ENCODE measurements around the gene MIOX. TPM values are rescaled to one million over a fixed set of nuclear protein-coding genes. Genes with fewer than 3 reads are reported as not detected.

The MIOX gene
- total and polyA plus RNA-seq, 10 of the 15 experiments (the other 5 are each of a cell fraction or from before 2014, with no cell fraction given): 0.10 to 0.31 TPM; not detected in 8

DNA sequence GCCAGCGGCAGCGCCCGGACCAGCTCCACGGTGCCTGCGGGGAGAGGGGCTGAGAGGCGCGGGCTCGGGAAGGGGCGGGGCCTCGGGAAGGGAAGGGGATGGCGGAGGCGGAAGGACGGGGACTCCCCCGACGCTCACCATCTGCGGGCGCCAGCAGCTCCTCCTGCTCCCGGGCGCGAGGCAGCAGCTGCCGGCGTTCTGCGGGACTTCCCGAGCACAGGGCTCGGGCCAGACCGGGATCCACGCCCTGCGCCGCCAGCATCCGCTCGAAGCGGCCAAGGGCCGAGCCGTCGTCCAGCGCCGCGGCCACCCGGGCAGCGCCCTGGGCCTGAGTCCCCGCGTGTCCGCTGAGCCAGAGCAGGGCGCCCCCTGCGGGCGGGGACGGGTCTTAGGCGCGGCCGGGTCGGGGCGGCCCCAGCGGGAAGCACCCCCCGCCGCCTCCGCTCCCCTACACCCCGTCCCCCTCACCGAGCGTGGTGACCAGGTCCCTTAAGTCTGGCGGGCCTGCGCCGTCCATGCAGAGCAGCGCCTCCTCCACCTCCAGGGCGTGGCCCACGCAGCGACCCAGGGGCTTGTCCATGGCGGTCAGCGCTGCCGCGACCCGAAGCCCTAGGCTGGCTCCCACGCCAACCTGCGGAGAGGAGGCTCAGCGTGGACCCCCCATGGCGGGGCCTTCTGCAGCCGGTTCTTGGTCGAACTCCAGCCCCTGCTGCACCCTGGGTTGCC, 39.6 kb downstream of the MIOX start (continued):
- TF ChIP-seq, protein P1, sequence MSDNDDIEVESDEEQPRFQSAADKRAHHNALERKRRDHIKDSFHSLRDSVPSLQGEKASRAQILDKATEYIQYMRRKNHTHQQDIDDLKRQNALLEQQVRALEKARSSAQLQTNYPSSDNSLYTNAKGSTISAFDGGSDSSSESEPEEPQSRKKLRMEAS (IDR thresholded peaks at IDR 0.05; ENCODE audit: low read depth, low read length): peak; percentile 78
- TF ChIP-seq, protein P2, sequence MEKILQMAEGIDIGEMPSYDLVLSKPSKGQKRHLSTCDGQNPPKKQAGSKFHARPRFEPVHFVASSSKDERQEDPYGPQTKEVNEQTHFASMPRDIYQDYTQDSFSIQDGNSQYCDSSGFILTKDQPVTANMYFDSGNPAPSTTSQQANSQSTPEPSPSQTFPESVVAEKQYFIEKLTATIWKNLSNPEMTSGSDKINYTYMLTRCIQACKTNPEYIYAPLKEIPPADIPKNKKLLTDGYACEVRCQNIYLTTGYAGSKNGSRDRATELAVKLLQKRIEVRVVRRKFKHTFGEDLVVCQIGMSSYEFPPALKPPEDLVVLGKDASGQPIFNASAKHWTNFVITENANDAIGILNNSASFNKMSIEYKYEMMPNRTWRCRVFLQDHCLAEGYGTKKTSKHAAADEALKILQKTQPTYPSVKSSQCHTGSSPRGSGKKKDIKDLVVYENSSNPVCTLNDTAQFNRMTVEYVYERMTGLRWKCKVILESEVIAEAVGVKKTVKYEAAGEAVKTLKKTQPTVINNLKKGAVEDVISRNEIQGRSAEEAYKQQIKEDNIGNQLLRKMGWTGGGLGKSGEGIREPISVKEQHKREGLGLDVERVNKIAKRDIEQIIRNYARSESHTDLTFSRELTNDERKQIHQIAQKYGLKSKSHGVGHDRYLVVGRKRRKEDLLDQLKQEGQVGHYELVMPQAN (conservative IDR thresholded peaks at IDR 0.05): peak; percentile 72
- TF ChIP-seq ZNF24 (IDR thresholded peaks at IDR 0.05) (no peak; the same call in 1 of the 2 replicates), TBL1XR1 (IDR thresholded peaks at IDR 0.05; ENCODE audit: low read depth, low read length) (no peak), ZNF274 (IDR thresholded peaks at IDR 0.05; ENCODE audit: insufficient read depth, insufficient read length) (no peak), HDGF (IDR thresholded peaks at IDR 0.05) (no peak), SMAD1 (IDR thresholded peaks at IDR 0.05; ENCODE audit: low read depth, partially characterized antibody) (no peak), EED (IDR thresholded peaks at IDR 0.05; ENCODE audit: low read depth) (no peak), KLF5 (IDR thresholded peaks at IDR 0.05; ENCODE audit: partially characterized antibody) (no peak), NR2C2 (IDR thresholded peaks at IDR 0.05; ENCODE audit: borderline replicate concordance, control insufficient read depth, insufficient read length, low read depth) (no peak), MYB (IDR thresholded peaks at IDR 0.05; ENCODE audit: borderline replicate concordance, low read depth, low read length) (no peak), STAT3 (IDR thresholded peaks at IDR 0.05; ENCODE audit: low read depth, low read length) (no peak), NR2C1 (IDR thresholded peaks at IDR 0.05) (no peak), SREBF1 (IDR thresholded peaks at IDR 0.05; ENCODE audit: low read length) (no peak), YY1 (IDR thresholded peaks at IDR 0.05; ENCODE audit: low read depth, low read length) (no peak; the same call in 1 of the 2 replicates), WRNIP1 (IDR thresholded peaks at IDR 0.05; ENCODE audit: borderline replicate concordance, low read depth, low read length) (no peak), SMAD5 (IDR thresholded peaks at IDR 0.05; ENCODE audit: low read depth) (no peak; the same call in 1 of the 2 replicates), YBX1 (IDR thresholded peaks at IDR 0.05) (no peak)
- TF ChIP-seq, protein P3, sequence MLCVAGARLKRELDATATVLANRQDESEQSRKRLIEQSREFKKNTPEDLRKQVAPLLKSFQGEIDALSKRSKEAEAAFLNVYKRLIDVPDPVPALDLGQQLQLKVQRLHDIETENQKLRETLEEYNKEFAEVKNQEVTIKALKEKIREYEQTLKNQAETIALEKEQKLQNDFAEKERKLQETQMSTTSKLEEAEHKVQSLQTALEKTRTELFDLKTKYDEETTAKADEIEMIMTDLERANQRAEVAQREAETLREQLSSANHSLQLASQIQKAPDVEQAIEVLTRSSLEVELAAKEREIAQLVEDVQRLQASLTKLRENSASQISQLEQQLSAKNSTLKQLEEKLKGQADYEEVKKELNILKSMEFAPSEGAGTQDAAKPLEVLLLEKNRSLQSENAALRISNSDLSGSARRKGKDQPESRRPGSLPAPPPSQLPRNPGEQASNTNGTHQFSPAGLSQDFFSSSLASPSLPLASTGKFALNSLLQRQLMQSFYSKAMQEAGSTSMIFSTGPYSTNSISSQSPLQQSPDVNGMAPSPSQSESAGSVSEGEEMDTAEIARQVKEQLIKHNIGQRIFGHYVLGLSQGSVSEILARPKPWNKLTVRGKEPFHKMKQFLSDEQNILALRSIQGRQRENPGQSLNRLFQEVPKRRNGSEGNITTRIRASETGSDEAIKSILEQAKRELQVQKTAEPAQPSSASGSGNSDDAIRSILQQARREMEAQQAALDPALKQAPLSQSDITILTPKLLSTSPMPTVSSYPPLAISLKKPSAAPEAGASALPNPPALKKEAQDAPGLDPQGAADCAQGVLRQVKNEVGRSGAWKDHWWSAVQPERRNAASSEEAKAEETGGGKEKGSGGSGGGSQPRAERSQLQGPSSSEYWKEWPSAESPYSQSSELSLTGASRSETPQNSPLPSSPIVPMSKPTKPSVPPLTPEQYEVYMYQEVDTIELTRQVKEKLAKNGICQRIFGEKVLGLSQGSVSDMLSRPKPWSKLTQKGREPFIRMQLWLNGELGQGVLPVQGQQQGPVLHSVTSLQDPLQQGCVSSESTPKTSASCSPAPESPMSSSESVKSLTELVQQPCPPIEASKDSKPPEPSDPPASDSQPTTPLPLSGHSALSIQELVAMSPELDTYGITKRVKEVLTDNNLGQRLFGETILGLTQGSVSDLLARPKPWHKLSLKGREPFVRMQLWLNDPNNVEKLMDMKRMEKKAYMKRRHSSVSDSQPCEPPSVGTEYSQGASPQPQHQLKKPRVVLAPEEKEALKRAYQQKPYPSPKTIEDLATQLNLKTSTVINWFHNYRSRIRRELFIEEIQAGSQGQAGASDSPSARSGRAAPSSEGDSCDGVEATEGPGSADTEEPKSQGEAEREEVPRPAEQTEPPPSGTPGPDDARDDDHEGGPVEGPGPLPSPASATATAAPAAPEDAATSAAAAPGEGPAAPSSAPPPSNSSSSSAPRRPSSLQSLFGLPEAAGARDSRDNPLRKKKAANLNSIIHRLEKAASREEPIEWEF (IDR thresholded peaks at IDR 0.05; ENCODE audit: insufficient replicate concordance, low read depth, low read length): no peak
- TF ChIP-seq, protein P4, sequence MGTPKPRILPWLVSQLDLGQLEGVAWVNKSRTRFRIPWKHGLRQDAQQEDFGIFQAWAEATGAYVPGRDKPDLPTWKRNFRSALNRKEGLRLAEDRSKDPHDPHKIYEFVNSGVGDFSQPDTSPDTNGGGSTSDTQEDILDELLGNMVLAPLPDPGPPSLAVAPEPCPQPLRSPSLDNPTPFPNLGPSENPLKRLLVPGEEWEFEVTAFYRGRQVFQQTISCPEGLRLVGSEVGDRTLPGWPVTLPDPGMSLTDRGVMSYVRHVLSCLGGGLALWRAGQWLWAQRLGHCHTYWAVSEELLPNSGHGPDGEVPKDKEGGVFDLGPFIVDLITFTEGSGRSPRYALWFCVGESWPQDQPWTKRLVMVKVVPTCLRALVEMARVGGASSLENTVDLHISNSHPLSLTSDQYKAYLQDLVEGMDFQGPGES (IDR thresholded peaks at IDR 0.05): no peak
- TF ChIP-seq, protein P5, sequence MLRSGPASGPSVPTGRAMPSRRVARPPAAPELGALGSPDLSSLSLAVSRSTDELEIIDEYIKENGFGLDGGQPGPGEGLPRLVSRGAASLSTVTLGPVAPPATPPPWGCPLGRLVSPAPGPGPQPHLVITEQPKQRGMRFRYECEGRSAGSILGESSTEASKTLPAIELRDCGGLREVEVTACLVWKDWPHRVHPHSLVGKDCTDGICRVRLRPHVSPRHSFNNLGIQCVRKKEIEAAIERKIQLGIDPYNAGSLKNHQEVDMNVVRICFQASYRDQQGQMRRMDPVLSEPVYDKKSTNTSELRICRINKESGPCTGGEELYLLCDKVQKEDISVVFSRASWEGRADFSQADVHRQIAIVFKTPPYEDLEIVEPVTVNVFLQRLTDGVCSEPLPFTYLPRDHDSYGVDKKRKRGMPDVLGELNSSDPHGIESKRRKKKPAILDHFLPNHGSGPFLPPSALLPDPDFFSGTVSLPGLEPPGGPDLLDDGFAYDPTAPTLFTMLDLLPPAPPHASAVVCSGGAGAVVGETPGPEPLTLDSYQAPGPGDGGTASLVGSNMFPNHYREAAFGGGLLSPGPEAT (IDR thresholded peaks at IDR 0.05; ENCODE audit: low read depth): no peak
